ENCODE data around the gene KTN1.

DNA sequence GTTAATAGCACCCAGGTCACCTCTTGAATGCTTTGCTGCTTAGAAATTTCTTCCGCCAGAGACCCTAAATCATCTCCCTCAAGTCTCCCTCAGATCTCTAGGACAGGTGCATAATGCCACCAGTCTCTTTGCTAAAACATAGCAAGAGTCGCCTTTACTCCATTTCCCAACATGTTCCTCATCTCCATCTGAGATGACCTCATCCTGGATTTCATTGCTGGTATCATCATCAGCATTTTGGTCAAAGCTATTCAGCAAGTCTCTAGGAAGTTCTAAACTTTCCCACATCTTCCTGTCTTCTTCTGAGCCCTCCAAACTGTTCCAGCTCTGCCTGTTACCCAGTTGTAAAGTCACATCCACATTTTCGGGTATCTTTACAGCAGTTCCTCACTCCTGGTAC is 41.0 kb downstream of the KTN1 start:
- TF ChIP-seq, protein P1, sequence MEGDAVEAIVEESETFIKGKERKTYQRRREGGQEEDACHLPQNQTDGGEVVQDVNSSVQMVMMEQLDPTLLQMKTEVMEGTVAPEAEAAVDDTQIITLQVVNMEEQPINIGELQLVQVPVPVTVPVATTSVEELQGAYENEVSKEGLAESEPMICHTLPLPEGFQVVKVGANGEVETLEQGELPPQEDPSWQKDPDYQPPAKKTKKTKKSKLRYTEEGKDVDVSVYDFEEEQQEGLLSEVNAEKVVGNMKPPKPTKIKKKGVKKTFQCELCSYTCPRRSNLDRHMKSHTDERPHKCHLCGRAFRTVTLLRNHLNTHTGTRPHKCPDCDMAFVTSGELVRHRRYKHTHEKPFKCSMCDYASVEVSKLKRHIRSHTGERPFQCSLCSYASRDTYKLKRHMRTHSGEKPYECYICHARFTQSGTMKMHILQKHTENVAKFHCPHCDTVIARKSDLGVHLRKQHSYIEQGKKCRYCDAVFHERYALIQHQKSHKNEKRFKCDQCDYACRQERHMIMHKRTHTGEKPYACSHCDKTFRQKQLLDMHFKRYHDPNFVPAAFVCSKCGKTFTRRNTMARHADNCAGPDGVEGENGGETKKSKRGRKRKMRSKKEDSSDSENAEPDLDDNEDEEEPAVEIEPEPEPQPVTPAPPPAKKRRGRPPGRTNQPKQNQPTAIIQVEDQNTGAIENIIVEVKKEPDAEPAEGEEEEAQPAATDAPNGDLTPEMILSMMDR (IDR thresholded peaks at IDR 0.05) = no peak
- no peak for TF ChIP-seq EP300 (IDR thresholded peaks at IDR 0.05)

Measured in tibial nerve (tissue), 4 donors.